ACC112 (cell line): ENCODE results near the gene METTL4.

Experiments used
- H2AFZ ChIP-seq: fragments of 200-600 bp; sonication (generic); one replicate; pipeline ENCODE4 v1.6.0; 2017; ENCODE audit warnings: antibody characterized with exemption, low read length; ENCODE audit not compliant: unreplicated experiment
- H3K27ac ChIP-seq: fragments of 200-600 bp; sonication (generic); 2 replicates; pipeline ENCODE4 v1.5.1; 2014; ENCODE audit warnings: low read depth, mild to moderate bottlenecking, antibody characterized with exemption, low read length, moderate library complexity
- H3K27me3 ChIP-seq: fragments of 200-600 bp; sonication (generic); 2 replicates; pipeline ENCODE4 v1.6.1; 2014; ENCODE audit warnings: mild to moderate bottlenecking, antibody characterized with exemption, low read length, moderate library complexity, mixed read lengths; ENCODE audit not compliant: insufficient read depth
- H3K36me3 ChIP-seq: fragments of 200-600 bp; sonication (generic); 2 replicates; pipeline ENCODE4 v1.6.1; 2016; ENCODE audit warnings: mild to moderate bottlenecking, antibody characterized with exemption, low read length, moderate library complexity, mixed read lengths; ENCODE audit not compliant: insufficient read depth
- H3K4me1 ChIP-seq: fragments of 200-600 bp; sonication (generic); one replicate; pipeline ENCODE4 v1.6.1; 2016; ENCODE audit warnings: low read length, mixed read lengths; ENCODE audit not compliant: insufficient read depth, unreplicated experiment, control insufficient read depth
- H3K4me3 ChIP-seq: fragments of 200-600 bp; sonication (generic); 2 replicates; pipeline ENCODE4 v1.5.1; 2014; ENCODE audit warnings: mild to moderate bottlenecking, low read depth, low read length
- H3K79me2 ChIP-seq: fragments of 200-600 bp; sonication (generic); one replicate; pipeline ENCODE4 v1.6.0; 2016; ENCODE audit warnings: low read length; ENCODE audit not compliant: control insufficient read depth, unreplicated experiment, insufficient read depth

METTL4 gene

GRCh38 chr18:2571200-2572170, at the start of gene METTL4, which contains the start of gene NDC80:
Gene METTL4, minus strand, starts transcription at chr18:2571505. Its CDS starts 4,289 bp downstream, at chr18:2567216.
Gene NDC80, plus strand, starts transcription at chr18:2571557. Its CDS starts 1,429 bp downstream, at chr18:2572986.
- Histone ChIP-seq H3K27ac (peak within 1 kb of the TSS; percentile 93), H2AFZ (peak within 1 kb of the TSS; percentile 91), H3K4me1 (peaks cover 15% of the 10 kb centered on the region), H3K36me3 (peaks cover 5% of the 10 kb centered on the region), H3K79me2 (peaks cover 63% of the 10 kb centered on the region), H3K27me3 (no peaks in the 10 kb centered on the region), H3K4me3 (peak within 1 kb of the TSS; percentile 85)

GRCh38 chr18:2618009-2618408, 46.7 kb upstream of the METTL4 start:
- no peaks in the 10 kb centered on the region for H3K27me3 ChIP-seq
- no peak overlapping the region for H2AFZ ChIP-seq
- H3K79me2 ChIP-seq: no peaks in the 10 kb centered on the region
- H3K4me1 ChIP-seq: no peaks in the 10 kb centered on the region
- H3K4me3 ChIP-seq: no peak overlapping the region
- no peak overlapping the region for H3K27ac ChIP-seq
- peaks cover 22% of the 10 kb centered on the region for H3K36me3 ChIP-seq

- no peaks in the 10 kb centered on the region for H3K27me3 ChIP-seq
- H3K27ac ChIP-seq: no peak overlapping the region
- no peak overlapping the region for H3K4me3 ChIP-seq
- peaks cover 25% of the 10 kb centered on the region for H3K36me3 ChIP-seq
- H3K79me2 ChIP-seq: no peaks in the 10 kb centered on the region
- H2AFZ ChIP-seq: no peak overlapping the region
- no peaks in the 10 kb centered on the region for H3K4me1 ChIP-seq
Observed at GRCh38 chr18:2617401-2617998, 46.2 kb upstream of the METTL4 start.

- Histone ChIP-seq H3K4me3 (no peak overlapping the region), H2AFZ (no peak overlapping the region), H3K4me1 (no peaks in the 10 kb centered on the region), H3K79me2 (no peaks in the 10 kb centered on the region), H3K27ac (no peak overlapping the region), H3K36me3 (peaks cover 48% of the 10 kb centered on the region), H3K27me3 (no peaks in the 10 kb centered on the region)
Observed at GRCh38 chr18:2612996-2613395, 41.7 kb upstream of the METTL4 start.

GRCh38 chr18:2610549-2610948, 39.2 kb upstream of the METTL4 start:
- no peak overlapping the region for H3K4me3 ChIP-seq
- H3K27ac ChIP-seq: no peak overlapping the region
- no peaks in the 10 kb centered on the region for H3K27me3 ChIP-seq
- H2AFZ ChIP-seq: no peak overlapping the region
- peaks cover 40% of the 10 kb centered on the region for H3K36me3 ChIP-seq
- H3K79me2 ChIP-seq: no peaks in the 10 kb centered on the region
- H3K4me1 ChIP-seq: peaks cover 11% of the 10 kb centered on the region

- Histone ChIP-seq H3K4me3 (no peak overlapping the region), H2AFZ (no peak overlapping the region), H3K79me2 (no peaks in the 10 kb centered on the region), H3K27ac (no peak overlapping the region), H3K4me1 (peaks cover 16% of the 10 kb centered on the region), H3K36me3 (peaks cover 33% of the 10 kb centered on the region), H3K27me3 (no peaks in the 10 kb centered on the region)
Observed at GRCh38 chr18:2609604-2610003, 38.3 kb upstream of the METTL4 start.

- no peaks in the 10 kb centered on the region for H3K27me3 ChIP-seq
- H3K4me1 ChIP-seq: peaks cover 16% of the 10 kb centered on the region
- H3K4me3 ChIP-seq: peak overlapping the region; percentile 49
- H3K27ac ChIP-seq: peak overlapping the region; percentile 49
- no peaks in the 10 kb centered on the region for H3K79me2 ChIP-seq
- peak overlapping the region; percentile 10 for H2AFZ ChIP-seq
- H3K36me3 ChIP-seq: peaks cover 25% of the 10 kb centered on the region
Observed at GRCh38 chr18:2606335-2606734, 35.0 kb upstream of the METTL4 start.

- peaks cover 14% of the 10 kb centered on the region for H3K36me3 ChIP-seq
- no peaks in the 10 kb centered on the region for H3K79me2 ChIP-seq
- H3K27me3 ChIP-seq: no peaks in the 10 kb centered on the region
- H2AFZ ChIP-seq: peak overlapping the region; percentile 10
- H3K4me3 ChIP-seq: no peak overlapping the region
- peaks cover 16% of the 10 kb centered on the region for H3K4me1 ChIP-seq
- no peak overlapping the region for H3K27ac ChIP-seq
Observed at GRCh38 chr18:2602844-2603243, 31.5 kb upstream of the METTL4 start.

GRCh38 chr18:2597639-2598038, 26.3 kb upstream of the METTL4 start:
- H3K27me3 ChIP-seq: no peaks in the 10 kb centered on the region
- H2AFZ ChIP-seq: no peak overlapping the region
- H3K4me3 ChIP-seq: no peak overlapping the region
- peaks cover 33% of the 10 kb centered on the region for H3K36me3 ChIP-seq
- H3K4me1 ChIP-seq: peaks cover 2% of the 10 kb centered on the region
- H3K79me2 ChIP-seq: no peaks in the 10 kb centered on the region
- H3K27ac ChIP-seq: no peak overlapping the region

GRCh38 chr18:2590303-2590702, 19.0 kb upstream of the METTL4 start:
- H3K4me1 ChIP-seq: peaks cover 26% of the 10 kb centered on the region
- peak overlapping the region; percentile 18 for H2AFZ ChIP-seq
- no peaks in the 10 kb centered on the region for H3K79me2 ChIP-seq
- H3K4me3 ChIP-seq: no peak overlapping the region
- H3K27me3 ChIP-seq: no peaks in the 10 kb centered on the region
- H3K36me3 ChIP-seq: peaks cover 40% of the 10 kb centered on the region
- no peak overlapping the region for H3K27ac ChIP-seq
